IMR-90 (cell line): ENCODE data around the gene TGFBR1. TPM values are rescaled to one million over a fixed set of nuclear protein-coding genes. Genes with fewer than 3 reads are reported as not detected.

Experiments
- ATAC-seq: fragments of 200-7000 bp; cut with Tn5 transposase; 2 replicates; pipeline ENCODE4 v1.9.1; 2020; ENCODE audit warnings: low read depth, mild to moderate bottlenecking, moderate library complexity
- BruUV-seq: library from RNA; stranded (reverse); fragments of 400-500 nt; replicated peaks from 2 replicates; lab custom pipeline; 2021; lab: Mats Ljungman, UMichigan
- CTCF ChIA-PET: fragments of 300-600 bp; formaldehyde crosslinking; extraction: SDS; loops from one replicate; lab custom pipeline; 2021; ENCODE audit warnings: antibody characterized with exemption; lab: Yijun Ruan, JAX
- POLR2A ChIA-PET: fragments of 300-600 bp; sonication (Branson Sonifier 250); formaldehyde crosslinking; loops from one replicate; lab custom pipeline; 2022; ENCODE audit warnings: antibody characterized with exemption; ENCODE audit not compliant: unreplicated experiment; lab: Charles Lee
- DNase-seq: peaks from one replicate; pipeline ENCODE4 v3.0.0; 2013
- H2AFZ ChIP-seq: replicated peaks from 2 replicates; pipeline ENCODE3; 2013; ENCODE audit warnings: low read length, mild to moderate bottlenecking; ENCODE audit not compliant: poor library complexity
- H2AK5ac ChIP-seq: 2 replicates; pipeline ENCODE4 v1.6.1; 2013; ENCODE audit warnings: low read depth, low read length, inconsistent platforms
- H2AK9ac ChIP-seq: replicated peaks from 2 replicates; pipeline ENCODE3; 2013; ENCODE audit warnings: mild to moderate bottlenecking, low read depth, low read length, moderate library complexity; ENCODE audit not compliant: poor library complexity
- H2BK120ac ChIP-seq: 2 replicates; pipeline ENCODE4 v1.6.1; 2013; ENCODE audit warnings: low read depth, low read length, inconsistent platforms
- H2BK15ac ChIP-seq: 3 replicates; pipeline ENCODE4 v1.6.1; 2013; ENCODE audit warnings: low read depth, low read length, inconsistent platforms
- H2BK20ac ChIP-seq: 2 replicates; pipeline ENCODE4 v1.6.1; 2013; ENCODE audit warnings: low read depth, mild to moderate bottlenecking, inconsistent platforms, low read length, moderate library complexity
- H2BK5ac ChIP-seq: 2 replicates; pipeline ENCODE4 v1.6.1; 2013; ENCODE audit warnings: mild to moderate bottlenecking, low read depth, low read length, inconsistent platforms; ENCODE audit not compliant: poor library complexity, severe bottlenecking
- H3K14ac ChIP-seq: replicated peaks from 2 replicates; pipeline ENCODE4 v1.6.1; 2013; ENCODE audit warnings: low read depth, low read length, inconsistent platforms
- H3K18ac ChIP-seq: 2 replicates; pipeline ENCODE4 v1.6.1; 2013; ENCODE audit warnings: low read depth, low read length, control low read depth
- H3K23ac ChIP-seq: 2 replicates; pipeline ENCODE4 v1.6.1; 2013; ENCODE audit warnings: low read depth, low read length, inconsistent platforms
- H3K27ac ChIP-seq: 2 replicates; pipeline ENCODE4 v1.5.1; 2013; ENCODE audit warnings: mild to moderate bottlenecking, control low read depth, low read length; ENCODE audit not compliant: insufficient read depth
- H3K27me3 ChIP-seq: 2 replicates; pipeline ENCODE4 v1.6.1; 2013; ENCODE audit warnings: low read length; ENCODE audit not compliant: control insufficient read depth, insufficient read depth
- H3K36me3 ChIP-seq: 2 replicates; pipeline ENCODE4 v1.6.1; 2013; ENCODE audit warnings: low read length, mixed read lengths; ENCODE audit not compliant: control insufficient read depth, insufficient read depth
- H3K4ac ChIP-seq: 2 replicates; pipeline ENCODE4 v1.6.1; 2013; ENCODE audit warnings: low read depth, low read length, inconsistent platforms
- H3K4me1 ChIP-seq: 2 replicates; pipeline ENCODE4 v1.6.1; 2013; ENCODE audit warnings: low read length, mixed read lengths; ENCODE audit not compliant: control insufficient read depth, insufficient read depth
- H3K4me2 ChIP-seq: 2 replicates; pipeline ENCODE4 v1.6.1; 2013; ENCODE audit warnings: low read depth, mild to moderate bottlenecking, control low read depth, low read length, moderate library complexity
- H3K4me3 ChIP-seq: 2 replicates; pipeline ENCODE4 v1.5.1; 2013; ENCODE audit warnings: low read depth, mild to moderate bottlenecking, control low read depth, low read length, moderate library complexity; ENCODE audit not compliant: insufficient read depth
- H3K56ac ChIP-seq: 2 replicates; pipeline ENCODE4 v1.6.1; 2013; ENCODE audit warnings: low read length, inconsistent platforms; ENCODE audit not compliant: insufficient read depth; ENCODE audit errors: extremely low read depth
- H3K79me1 ChIP-seq, 2 experiments: 2 replicates each; pipeline ENCODE4 v1.6.1; 2013; ENCODE audit warnings: low read length in 2 of 2, inconsistent platforms in 1 of 2, low read depth in 1 of 2
- H3K9ac ChIP-seq: 2 replicates; pipeline ENCODE4 v1.6.1; 2013; ENCODE audit warnings: low read depth, low read length, control low read depth
- H3K9me1 ChIP-seq: 2 replicates; pipeline ENCODE4 v1.6.1; 2013; ENCODE audit warnings: low read length, inconsistent platforms; ENCODE audit not compliant: insufficient read depth
- H3K9me3 ChIP-seq: 2 replicates; pipeline ENCODE4 v1.6.1; 2013; ENCODE audit warnings: low read length; ENCODE audit not compliant: control insufficient read depth, insufficient read depth
- H4K20me1 ChIP-seq: 2 replicates; pipeline ENCODE4 v1.6.1; 2013; ENCODE audit warnings: low read length, inconsistent platforms; ENCODE audit not compliant: insufficient read depth
- H4K5ac ChIP-seq: 2 replicates; pipeline ENCODE4 v1.6.1; 2013; ENCODE audit warnings: mild to moderate bottlenecking, low read depth, low read length, control low read depth
- H4K8ac ChIP-seq, 2 experiments: 2 replicates each; pipeline ENCODE4 v1.6.1; 2013; ENCODE audit warnings: low read depth in 2 of 2, low read length in 2 of 2, control low read depth in 1 of 2, inconsistent platforms in 1 of 2
- H4K91ac ChIP-seq: 2 replicates; pipeline ENCODE4 v1.6.1; 2013; ENCODE audit warnings: low read depth, low read length, inconsistent platforms; ENCODE audit not compliant: insufficient read depth
- BHLHE40 ChIP-seq: fragments of 150-350 bp; IDR thresholded peaks from 2 replicates; pipeline ENCODE4 v1.6.1; 2016; ENCODE audit warnings: mild to moderate bottlenecking, low read depth, low read length
- CEBPB ChIP-seq: IDR thresholded peaks from 2 replicates; pipeline ENCODE4 v1.6.1; 2012; ENCODE audit warnings: low read depth, low read length, improper control_type of control experiment
- CHD1 ChIP-seq: IDR thresholded peaks from 2 replicates; pipeline ENCODE4 v1.6.1; 2012; ENCODE audit warnings: low read depth, low read length, improper control_type of control experiment
- FOS ChIP-seq: fragments of 150-350 bp; IDR thresholded peaks from 2 replicates; pipeline ENCODE4 v1.6.1; 2016; ENCODE audit warnings: low read depth, low read length
- MAFK ChIP-seq: IDR thresholded peaks from 2 replicates; pipeline ENCODE4 v1.6.1; 2012; ENCODE audit warnings: low read depth, low read length, improper control_type of control experiment
- MAZ ChIP-seq: IDR thresholded peaks from 2 replicates; pipeline ENCODE4 v1.6.1; 2012; ENCODE audit warnings: low read depth, mild to moderate bottlenecking, low read length, improper control_type of control experiment, moderate library complexity, borderline replicate concordance
- NFE2L2 ChIP-seq: fragments of 150-350 bp; IDR thresholded peaks from 2 replicates; pipeline ENCODE4 v1.6.1; 2016; ENCODE audit warnings: low read depth, mild to moderate bottlenecking, low read length
- POLR2A ChIP-seq: IDR thresholded peaks from 2 replicates; pipeline ENCODE4 v1.6.1; 2012; ENCODE audit warnings: mild to moderate bottlenecking, low read depth, low read length
- RAD21 ChIP-seq: IDR thresholded peaks from 2 replicates; pipeline ENCODE4 v1.6.1; 2012; ENCODE audit warnings: low read length, improper control_type of control experiment
- RCOR1 ChIP-seq: IDR thresholded peaks from 2 replicates; pipeline ENCODE4 v1.6.1; 2012; ENCODE audit warnings: mild to moderate bottlenecking, low read length, improper control_type of control experiment; ENCODE audit not compliant: insufficient replicate concordance
- RFX5 ChIP-seq: IDR thresholded peaks from 2 replicates; pipeline ENCODE4 v1.8.0; 2012; ENCODE audit warnings: low read depth, mild to moderate bottlenecking, low read length, moderate library complexity
- SMC3 ChIP-seq: fragments of 150-350 bp; IDR thresholded peaks from 2 replicates; pipeline ENCODE4 v1.6.1; 2016; ENCODE audit warnings: low read depth, mild to moderate bottlenecking, antibody characterized with exemption, low read length, moderate library complexity
- WGBS, 2 experiments: methylation state at CpG; one replicate each; pipeline versions ENCODE4 v1.1.5 to v1.1.7; 2013; ENCODE audit warnings: missing lambda C conversion rate in 2 of 2; ENCODE audit not compliant: insufficient read length in 1 of 2; ENCODE audit errors: extremely low coverage in 2 of 2; 5-methylcytosine and 5-hydroxymethylcytosine counted together
- dilution Hi-C: fragments of 300-500 bp; cut with HindIII; formaldehyde crosslinking; loops from one replicate; pipeline ENCODE4 v1.14.3; 2018; ENCODE audit warnings: low sequenced_read_pairs; ENCODE audit not compliant: unreplicated experiment
- in situ Hi-C: fragments of 300-500 bp; cut with MboI; formaldehyde crosslinking; loops from 3 replicates; pipeline ENCODE4 v1.14.3; 2019; ENCODE audit warnings: low sequenced_read_pairs, inconsistent platforms, mixed read lengths
- intact Hi-C: fragments of 100-400 bp; cut with micrococcal nuclease; formaldehyde crosslinking; loops from 2 replicates; pipeline ENCODE4 v1.10.0; 2022
- polyA plus RNA-seq, 3 experiments: library from polyadenylated mRNA; depleted of rRNA; stranded (reverse); fragments of >200 nt; gene quantifications; 2 replicates each; pipeline ENCODE4 v1.2.3, GENCODE V29; 2012; ENCODE audit warnings: low replicate concordance in 1 of 3
- total RNA-seq: library from RNA; depleted of rRNA; stranded (reverse); fragments of >200 nt; gene quantifications from 2 replicates; pipeline ENCODE4 v1.2.3, GENCODE V29; 2012
- TF ChIP-seq, protein P1 (sequence below): fragments of 150-350 bp; IDR thresholded peaks from 2 replicates; pipeline ENCODE4 v1.6.1; 2017; ENCODE audit warnings: mild to moderate bottlenecking, antibody characterized with exemption, low read length, low read depth
- TF ChIP-seq, protein P2 (sequence below): fragments of 150-350 bp; IDR thresholded peaks from 2 replicates; pipeline ENCODE4 v1.6.1; 2016; ENCODE audit warnings: low read depth, mild to moderate bottlenecking, low read length, moderate library complexity, borderline replicate concordance

TGFBR1 gene
- total and polyA plus RNA-seq, 2 of the 4 experiments (the other 2 are of a cell fraction): 15.1 to 75.3 TPM

- Histone ChIP-seq H3K27me3 (no peaks in the 10 kb centered on the region), H3K9me3 (no peaks in the 10 kb centered on the region), H4K20me1 (peaks cover 63% of the 10 kb centered on the region), H3K4me2 (no peak overlapping the region), H3K56ac (no peak overlapping the region), H3K4me1 (peaks cover 17% of the 10 kb centered on the region), H2AFZ (no peak overlapping the region), H3K4ac (no peak overlapping the region), H2BK20ac (no peak overlapping the region), H3K14ac (no peak overlapping the region; the same call in 1 of the 2 replicates), H2AK5ac (no peak overlapping the region), H2BK120ac (no peak overlapping the region), H4K5ac (no peak overlapping the region), H3K9ac (no peak overlapping the region), H4K8ac (no peak overlapping the region), H3K4me3 (no peak overlapping the region), H2BK5ac (no peak overlapping the region), H2AK9ac (no peak overlapping the region), H3K27ac (no peak overlapping the region), H3K23ac (no peak overlapping the region), H3K79me1 (peaks cover 43 to 76% of the 10 kb centered on the region in 2 experiments), H3K36me3 (peaks cover 11% of the 10 kb centered on the region), H3K18ac (no peak overlapping the region), H3K9me1 (peaks cover 11% of the 10 kb centered on the region), H4K91ac (no peak overlapping the region), H2BK15ac (no peak overlapping the region)
- ChIA-PET CTCF (interaction anchor here (0.7 to 0.8 kb wide), 2 partner anchors 15 to 870 kb away, joined by 3 to 4 read pairs; partner anchors contain the start of gene TBC1D2), POLR2A (no interaction called here)
- intact Hi-C loops: loop anchor here (2.0 kb wide), 1 partner anchor 15 kb away; no protein-coding TSS in a partner anchor
- no peak for ATAC-seq
- dilution Hi-C loops: loop anchor here (25.0 kb wide), 1 partner anchor 288 kb away; no protein-coding TSS in a partner anchor
- DNase-seq: no peak
- in situ Hi-C loops: no loop called here
- BruUV-seq: no TSS peak
- TF ChIP-seq, protein P1, sequence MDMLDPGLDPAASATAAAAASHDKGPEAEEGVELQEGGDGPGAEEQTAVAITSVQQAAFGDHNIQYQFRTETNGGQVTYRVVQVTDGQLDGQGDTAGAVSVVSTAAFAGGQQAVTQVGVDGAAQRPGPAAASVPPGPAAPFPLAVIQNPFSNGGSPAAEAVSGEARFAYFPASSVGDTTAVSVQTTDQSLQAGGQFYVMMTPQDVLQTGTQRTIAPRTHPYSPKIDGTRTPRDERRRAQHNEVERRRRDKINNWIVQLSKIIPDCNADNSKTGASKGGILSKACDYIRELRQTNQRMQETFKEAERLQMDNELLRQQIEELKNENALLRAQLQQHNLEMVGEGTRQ: no peak
- TF ChIP-seq RAD21 (no peak), RCOR1 (no peak), NFE2L2 (no peak), SMC3 (no peak), CEBPB (no peak), CHD1 (no peak), FOS (no peak), MAZ (no peak), POLR2A (no peak), BHLHE40 (no peak), MAFK (no peak), RFX5 (no peak)
- TF ChIP-seq, protein P2, sequence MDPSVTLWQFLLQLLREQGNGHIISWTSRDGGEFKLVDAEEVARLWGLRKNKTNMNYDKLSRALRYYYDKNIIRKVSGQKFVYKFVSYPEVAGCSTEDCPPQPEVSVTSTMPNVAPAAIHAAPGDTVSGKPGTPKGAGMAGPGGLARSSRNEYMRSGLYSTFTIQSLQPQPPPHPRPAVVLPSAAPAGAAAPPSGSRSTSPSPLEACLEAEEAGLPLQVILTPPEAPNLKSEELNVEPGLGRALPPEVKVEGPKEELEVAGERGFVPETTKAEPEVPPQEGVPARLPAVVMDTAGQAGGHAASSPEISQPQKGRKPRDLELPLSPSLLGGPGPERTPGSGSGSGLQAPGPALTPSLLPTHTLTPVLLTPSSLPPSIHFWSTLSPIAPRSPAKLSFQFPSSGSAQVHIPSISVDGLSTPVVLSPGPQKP: no peak
- no CpG with 5 or more reads among the region's 1 CpG for WGBS, 2 experiments
These were observed 20.5 kb downstream of the TGFBR1 start for GRCh38 chr9:99125446-99125845.
